Mucosa of descending colon (tissue), 3 donors: Measurements from ENCODE around the gene FOXC1. TPM values are rescaled to one million over a fixed set of nuclear protein-coding genes. Genes with fewer than 3 reads are reported as not detected.
A peak's percentile ranks its signal among the peaks of the same experiment; 100 is the strongest.

ENCODE experiments used
- ATAC-seq: fragments of 200-7000 bp; cut with Tn5 transposase; one replicate; pipeline ENCODE4 v1.9.1; 2020; ENCODE audit warnings: mild to moderate bottlenecking, moderate library complexity
- DNase-seq, 3 donors: peaks; one replicate each; pipeline ENCODE4 v3.0.0-alpha.2; 2020
- H3K36me3 ChIP-seq: fragments of 200-600 bp; one replicate; pipeline ENCODE4 v1.8.0; 2021; ENCODE audit warnings: low read depth, mild to moderate bottlenecking
- H3K4me1 ChIP-seq: fragments of 200-600 bp; one replicate; pipeline ENCODE4 v1.8.0; 2021; ENCODE audit warnings: low read depth, mild to moderate bottlenecking
- H3K4me3 ChIP-seq: fragments of 200-600 bp; one replicate; pipeline ENCODE4 v1.8.0; 2021; ENCODE audit warnings: mild to moderate bottlenecking
- H3K9me3 ChIP-seq: fragments of 200-600 bp; one replicate; pipeline ENCODE4 v1.8.0; 2021; ENCODE audit warnings: mild to moderate bottlenecking
- CTCF ChIP-seq: fragments of 200-600 bp; IDR thresholded peaks from one replicate; pipeline ENCODE4 v1.8.0; 2022; ENCODE audit warnings: antibody characterized with exemption, mild to moderate bottlenecking
- intact Hi-C, 2 donors: fragments of 100-400 bp; cut with DNase I in 1 of 2; cut with micrococcal nuclease in 1 of 2; formaldehyde crosslinking; loops; one replicate each; pipeline versions ENCODE4 v1.11.0 to v1.11.1; 2022; cut with DNase I, micrococcal nuclease
- total RNA-seq, 3 donors: library from RNA; stranded (reverse); fragmentation: NEBNext Ultra II Directional in 2 of 3; extraction: Animal tissue kit (Norgen Biotek cat#: 25700) in 2 of 3; gene quantifications; one replicate each; pipeline versions ENCODE4 v1.2.1 to v1.2.4, GENCODE V29; 2021 to 2023
- donor health status: DM: no; HTN: no; CAD: no; lungs with moderate emphysema.
- donor health status: DM: no; HTN: no; CAD: no.
- donor health status: DM: no; HTN: yes; CAD: no.

FOXC1 gene
- total RNA-seq, 3 donors from 2014 or later, result 1.1 to 1.7 (median 1.6) TPM

- H3K36me3 ChIP-seq, result no peaks in the 10 kb centered on the region
- H3K9me3 ChIP-seq, result no peaks in the 10 kb centered on the region
- no peak for TF ChIP-seq CTCF
- intact Hi-C loops, result loop anchor here in 1 of 2 donors (10.0 kb wide), 4 partner anchors 496 to 1026 kb away; no protein-coding TSS in a partner anchor
- H3K4me3 ChIP-seq, result no peak overlapping the region
- no peak for DNase-seq
- no peak for ATAC-seq
- peaks cover 45% of the 10 kb centered on the region for H3K4me1 ChIP-seq
These were observed 1.3 kb upstream of the FOXC1 start for GRCh38 chr6:1608222-1609040.

GRCh38 chr6:1609041-1609647, 571 bp upstream of the FOXC1 start:
- no peak for TF ChIP-seq CTCF
- H3K9me3 ChIP-seq, result no peaks in the 10 kb centered on the region
- H3K36me3 ChIP-seq, result no peaks in the 10 kb centered on the region
- no peak for ATAC-seq
- no peak overlapping the region for H3K4me3 ChIP-seq
- intact Hi-C loops, result loop anchor here in 1 of 2 donors (10.0 kb wide), 4 partner anchors 496 to 1026 kb away; no protein-coding TSS in a partner anchor
- H3K4me1 ChIP-seq, result peaks cover 49% of the 10 kb centered on the region
- no peak for DNase-seq

GRCh38 chr6:1610497-1611321, 994 bp downstream of the FOXC1 start:
- DNase-seq (no peak), ATAC-seq (peak; percentile 6)
- no peaks in the 10 kb centered on the region for H3K9me3 ChIP-seq
- H3K4me3 ChIP-seq, result no peak overlapping the region
- no peak for TF ChIP-seq CTCF
- intact Hi-C loops, result no loop called here
- peaks cover 40% of the 10 kb centered on the region for H3K4me1 ChIP-seq
- H3K36me3 ChIP-seq, result no peaks in the 10 kb centered on the region

DNA sequence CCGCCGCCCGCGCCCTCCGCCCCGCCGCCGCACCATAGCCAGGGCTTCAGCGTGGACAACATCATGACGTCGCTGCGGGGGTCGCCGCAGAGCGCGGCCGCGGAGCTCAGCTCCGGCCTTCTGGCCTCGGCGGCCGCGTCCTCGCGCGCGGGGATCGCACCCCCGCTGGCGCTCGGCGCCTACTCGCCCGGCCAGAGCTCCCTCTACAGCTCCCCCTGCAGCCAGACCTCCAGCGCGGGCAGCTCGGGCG, 1.5 kb downstream of the FOXC1 start:
- no peak for ATAC-seq
- Histone ChIP-seq H3K36me3 (no peaks in the 10 kb centered on the region), H3K4me1 (peaks cover 40% of the 10 kb centered on the region), H3K4me3 (no peak overlapping the region), H3K9me3 (no peaks in the 10 kb centered on the region)
- intact Hi-C loops, result no loop called here
- no peak for TF ChIP-seq CTCF
- DNase-seq, result no peak

DNA sequence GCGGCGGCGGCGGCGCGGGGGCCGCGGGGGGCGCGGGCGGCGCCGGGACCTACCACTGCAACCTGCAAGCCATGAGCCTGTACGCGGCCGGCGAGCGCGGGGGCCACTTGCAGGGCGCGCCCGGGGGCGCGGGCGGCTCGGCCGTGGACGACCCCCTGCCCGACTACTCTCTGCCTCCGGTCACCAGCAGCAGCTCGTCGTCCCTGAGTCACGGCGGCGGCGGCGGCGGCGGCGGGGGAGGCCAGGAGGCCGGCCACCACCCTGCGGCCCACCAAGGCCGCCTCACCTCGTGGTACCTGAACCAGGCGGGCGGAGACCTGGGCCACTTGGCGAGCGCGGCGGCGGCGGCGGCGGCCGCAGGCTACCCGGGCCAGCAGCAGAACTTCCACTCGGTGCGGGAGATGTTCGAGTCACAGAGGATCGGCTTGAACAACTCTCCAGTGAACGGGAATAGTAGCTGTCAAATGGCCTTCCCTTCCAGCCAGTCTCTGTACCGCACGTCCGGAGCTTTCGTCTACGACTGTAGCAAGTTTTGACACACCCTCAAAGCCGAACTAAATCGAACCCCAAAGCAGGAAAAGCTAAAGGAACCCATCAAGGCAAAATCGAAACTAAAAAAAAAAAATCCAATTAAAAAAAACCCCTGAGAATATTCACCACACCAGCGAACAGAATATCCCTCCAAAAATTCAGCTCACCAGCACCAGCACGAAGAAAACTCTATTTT, 2.0 kb downstream of the FOXC1 start:
- ATAC-seq (no peak), DNase-seq (no peak)
- Histone ChIP-seq H3K4me1 (peaks cover 40% of the 10 kb centered on the region), H3K36me3 (no peaks in the 10 kb centered on the region), H3K4me3 (no peak overlapping the region), H3K9me3 (no peaks in the 10 kb centered on the region)
- intact Hi-C loops, result no loop called here
- TF ChIP-seq CTCF, result no peak
